Stimulated activated CD8-positive, alpha-beta memory T cell treated with anti-CD3 and anti-CD28 coated beads, Interleukin-4, amount 100 ng/mL, for 1 hour (primary cell): ENCODE measurements around the gene KRTAP25-1.

Source experiments
- DNase-seq, 2 donors: peaks; one replicate each; pipeline ENCODE4 v3.0.0-alpha.2; 2020; ENCODE audit warnings: low read depth in 2 of 2, low spot score in 1 of 2

KRTAP25-1 gene

DNA sequence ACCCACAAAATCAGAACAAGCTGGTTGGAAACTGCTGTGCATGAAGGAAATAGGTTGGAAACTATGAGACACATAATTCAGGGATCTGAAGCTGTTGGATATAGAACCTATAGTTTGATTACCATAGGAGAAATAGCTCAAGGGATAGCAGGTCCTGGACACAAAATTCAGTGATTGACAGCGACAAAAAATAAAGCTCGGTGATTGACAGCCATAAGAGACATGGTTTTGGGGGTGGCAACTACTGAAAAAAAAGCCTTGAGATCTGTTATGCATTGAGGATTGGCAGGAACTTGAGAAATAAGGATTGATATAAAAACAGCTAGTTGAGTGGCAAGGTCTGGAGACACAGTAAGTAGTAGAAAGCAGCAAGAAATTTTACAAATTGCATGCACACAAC is at the start of gene KRTAP25-1:
TSS of gene KRTAP25-1 (minus strand) at position 300 of the 400 bp plus-strand sequence. CDS start at position 276, 24 bp downstream.
- no peak for DNase-seq

- no peak for DNase-seq
Measured at GRCh38 chr21:30338717-30339116, 49.4 kb upstream of the KRTAP25-1 start.

DNA sequence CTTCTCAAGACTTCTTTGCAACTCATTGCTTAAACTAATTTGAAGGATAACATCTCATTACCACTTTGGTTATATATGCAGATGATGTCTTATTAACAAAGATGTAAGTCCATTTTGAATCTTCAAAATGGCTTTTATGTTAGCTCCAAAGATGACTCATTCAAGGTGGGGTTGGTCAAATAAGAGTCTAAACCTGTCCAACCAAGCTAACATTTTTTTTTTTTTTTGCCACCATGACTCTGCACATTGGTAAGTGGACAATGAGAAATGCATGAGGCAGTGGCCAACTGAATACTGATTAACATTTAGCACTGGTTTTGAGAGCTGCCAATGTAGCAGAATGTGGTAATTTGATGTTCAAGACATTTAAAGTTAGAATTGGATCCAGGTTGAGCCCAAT is 48.5 kb upstream of the KRTAP25-1 start:
- no peak for DNase-seq

DNA sequence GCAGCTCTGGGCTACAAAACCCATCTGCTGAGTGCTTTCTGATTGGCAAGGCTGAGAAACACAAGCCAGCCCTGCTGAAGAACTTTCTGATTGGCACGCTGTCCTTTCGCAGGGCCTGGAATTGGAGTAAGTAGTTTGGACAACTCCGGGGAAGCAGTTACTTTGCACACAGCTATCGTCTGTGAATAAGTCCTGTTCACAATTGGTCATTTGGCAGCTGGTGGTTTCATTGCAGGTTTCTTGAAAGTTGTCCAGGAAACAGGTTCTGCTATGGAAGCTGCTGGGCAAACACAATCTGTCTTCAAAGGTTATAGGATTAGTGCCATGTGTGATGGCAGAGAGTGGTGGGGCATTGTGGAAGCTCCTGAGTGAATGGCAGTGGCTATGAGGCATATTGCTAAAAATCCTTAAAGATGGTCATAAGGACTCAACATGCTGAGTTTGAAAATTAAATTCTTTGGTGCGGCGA is 48.0 kb upstream of the KRTAP25-1 start, which contains the start of gene KRTAP27-1:
TSS of gene KRTAP27-1 (minus strand) at position 419 of the 469 bp plus-strand sequence. CDS start at position 393, 26 bp downstream.
- no peak for DNase-seq

- no peak for DNase-seq
Measured at GRCh38 chr21:30336596-30336995, 47.3 kb upstream of the KRTAP25-1 start.

DNA sequence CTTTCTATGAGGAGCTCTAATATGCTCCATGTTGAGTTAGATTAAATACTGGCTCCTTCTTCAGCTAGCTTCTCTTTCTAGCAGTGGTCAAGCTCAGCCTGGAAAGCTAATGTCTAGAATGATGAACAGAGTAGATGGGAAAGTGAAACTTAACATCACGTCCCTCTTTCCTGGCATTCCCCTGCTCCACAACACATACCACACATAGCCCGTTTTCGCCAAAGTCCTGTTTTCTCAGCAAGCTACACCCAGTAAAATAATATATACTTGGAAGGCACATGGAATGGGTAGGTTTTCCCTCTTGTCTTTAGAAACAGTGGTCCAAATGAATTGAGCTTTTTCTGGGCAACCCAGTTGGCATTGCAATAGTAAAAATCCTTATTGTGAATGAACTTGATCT is 44.4 kb upstream of the KRTAP25-1 start:
- no peak for DNase-seq

GRCh38 chr21:30332681-30333080 is 43.4 kb upstream of the KRTAP25-1 start:
- no peak for DNase-seq

DNA sequence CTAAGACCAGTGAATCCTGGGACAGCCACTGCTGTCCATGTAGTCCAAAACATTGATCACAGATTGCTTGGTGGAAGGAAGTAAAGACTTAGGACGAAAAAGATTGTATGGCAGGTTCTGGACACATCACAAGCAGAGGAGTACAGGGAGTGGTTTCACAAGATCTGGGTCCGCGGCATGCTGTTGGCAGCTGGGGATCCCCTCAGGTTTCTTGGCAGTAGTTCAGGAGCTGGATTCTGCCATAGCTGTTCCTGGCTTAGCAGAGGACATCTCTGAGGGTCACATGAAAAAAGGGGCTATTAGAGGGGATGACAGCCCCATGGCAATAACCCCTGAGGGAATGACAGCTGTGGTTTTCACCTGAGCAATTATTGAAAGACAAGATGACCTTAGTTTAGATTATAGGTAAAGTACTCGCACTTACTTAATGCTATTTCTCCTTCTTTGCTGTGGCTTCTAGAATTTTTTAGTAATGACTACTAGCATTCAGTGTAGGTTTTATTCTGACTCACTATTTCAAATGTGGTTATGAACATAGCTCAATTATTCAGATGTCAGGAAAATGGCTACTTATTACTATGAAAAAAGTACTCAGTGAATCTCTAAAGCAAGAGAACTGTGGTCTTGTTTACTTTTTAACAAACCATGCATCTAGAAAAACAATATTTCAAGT is 40.0 kb upstream of the KRTAP25-1 start:
- no peak for DNase-seq

GRCh38 chr21:30326390-30326789 is 37.1 kb upstream of the KRTAP25-1 start:
- DNase-seq: no peak

DNA sequence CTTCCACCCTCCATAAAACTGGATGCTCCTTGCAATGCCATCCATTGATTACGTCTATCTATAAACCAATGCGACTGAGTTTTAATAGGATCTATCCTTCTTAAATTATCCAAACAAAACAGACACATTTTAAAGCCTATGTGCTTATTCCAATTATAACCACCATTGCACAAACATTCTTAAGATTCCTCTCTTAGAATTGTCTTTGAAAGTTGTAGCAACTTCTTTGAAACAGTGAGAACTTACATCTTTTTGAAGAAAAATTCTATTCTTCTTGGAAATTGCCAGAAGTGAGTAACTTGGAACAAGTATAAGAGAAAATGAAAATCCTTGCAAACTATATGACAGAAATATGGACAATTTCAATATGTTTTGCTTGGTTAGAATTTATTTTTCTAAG is 30.9 kb upstream of the KRTAP25-1 start, which contains the start of gene KRTAP26-1:
TSS of gene KRTAP26-1 (minus strand) at position 101 of the 400 bp plus-strand sequence. CDS start 280 bp downstream, outside the sequence.
- no peak for DNase-seq

- DNase-seq: no peak
Measured at GRCh38 chr21:30315701-30316100, 26.4 kb upstream of the KRTAP25-1 start.

GRCh38 chr21:30306884-30307283 is 17.6 kb upstream of the KRTAP25-1 start:
- DNase-seq: no peak

- no peak for DNase-seq
Measured at GRCh38 chr21:30305136-30305535, 15.8 kb upstream of the KRTAP25-1 start.

DNA sequence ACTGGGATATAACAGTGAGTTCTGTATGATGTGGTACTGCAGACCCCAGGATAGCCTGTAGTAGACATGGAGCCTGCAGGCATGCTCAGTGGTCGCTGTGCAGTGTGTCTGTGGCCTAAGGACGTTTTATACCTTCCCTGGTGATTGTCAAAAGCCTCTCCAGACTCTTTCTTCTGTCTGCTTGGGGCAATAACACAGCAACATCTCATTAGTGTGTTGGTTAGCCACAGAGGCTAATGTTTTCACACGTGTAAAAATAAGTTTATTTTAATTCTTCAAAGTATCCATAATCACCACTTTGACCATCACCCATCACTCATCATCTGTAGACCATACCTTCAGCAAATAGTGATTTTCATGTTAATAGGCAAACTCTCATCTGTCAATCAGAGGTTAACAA is 6.5 kb downstream of the KRTAP25-1 start, which contains the start of gene KRTAP24-1:
TSS of gene KRTAP24-1 (minus strand) at position 101 of the 400 bp plus-strand sequence. CDS start at position 83, 18 bp downstream.
- no peak for DNase-seq

- no peak for DNase-seq
Measured at GRCh38 chr21:30271611-30272010, 17.7 kb downstream of the KRTAP25-1 start.

- no peak for DNase-seq
Measured at GRCh38 chr21:30271156-30271555, 18.2 kb downstream of the KRTAP25-1 start.

DNA sequence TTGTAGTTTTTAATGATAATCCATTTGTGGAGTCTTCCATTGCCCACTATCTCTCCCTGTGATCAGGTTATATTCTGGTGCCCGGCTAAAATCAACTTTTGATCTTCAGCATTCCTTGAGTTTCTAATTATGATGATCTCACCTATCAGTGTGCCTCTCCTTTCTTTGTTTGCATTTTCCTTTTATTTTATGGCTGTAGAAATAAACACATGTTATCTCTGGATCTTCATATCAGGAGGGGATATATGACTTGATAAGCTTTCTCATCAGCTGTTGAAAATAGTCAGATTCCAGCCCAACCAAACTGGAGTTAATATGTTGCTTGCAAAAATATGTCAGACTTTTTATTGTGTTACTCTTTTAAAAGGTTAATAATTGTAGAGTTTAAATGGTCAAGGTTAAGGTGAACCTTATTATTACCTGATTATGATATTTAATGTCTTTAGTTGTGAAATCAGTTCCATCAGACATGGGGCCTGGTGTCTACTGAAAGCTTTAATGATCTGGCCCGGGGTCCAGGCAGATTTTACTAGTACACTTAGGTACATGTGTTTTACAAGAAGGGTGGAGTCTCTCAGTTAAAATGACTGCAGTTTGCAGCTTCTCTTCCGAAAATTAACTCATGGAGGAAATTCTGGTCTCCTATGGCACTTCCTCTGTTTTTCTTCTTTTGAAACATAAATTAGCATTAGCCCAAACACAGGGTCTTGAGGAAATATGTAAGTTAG is 19.3 kb downstream of the KRTAP25-1 start:
- DNase-seq: no peak

DNA sequence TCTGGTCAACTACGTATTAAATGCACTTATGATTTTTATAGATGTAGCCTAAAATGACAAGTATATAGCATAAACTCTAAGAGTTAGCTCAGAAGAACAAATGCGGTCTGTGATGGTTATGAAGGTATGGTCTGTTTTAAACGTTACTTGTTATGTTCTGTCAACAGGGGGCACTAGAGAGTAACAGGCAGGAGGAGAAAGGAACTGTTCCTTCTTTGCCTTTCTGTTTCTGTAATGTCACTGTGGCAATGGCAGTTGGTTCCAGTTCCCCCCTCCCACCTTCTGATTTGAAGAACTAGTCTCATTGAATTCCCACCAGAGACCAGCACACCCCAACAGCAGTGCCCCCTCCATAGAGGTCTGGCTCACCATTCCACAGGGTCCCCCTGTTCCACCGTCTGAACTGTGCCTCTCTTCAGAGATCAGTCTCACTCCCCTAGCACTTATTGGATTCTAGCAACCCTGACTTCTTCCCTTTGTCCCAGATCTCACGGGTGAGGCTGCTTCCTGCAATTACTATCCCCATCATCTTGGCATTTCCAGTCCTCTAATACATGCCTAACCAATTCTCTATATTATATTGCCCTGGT is 20.6 kb downstream of the KRTAP25-1 start:
- no peak for DNase-seq

- no peak for DNase-seq
Measured at GRCh38 chr21:30257773-30258172, 31.5 kb downstream of the KRTAP25-1 start.

- no peak for DNase-seq
Measured at GRCh38 chr21:30256100-30256499, 33.2 kb downstream of the KRTAP25-1 start.

DNA sequence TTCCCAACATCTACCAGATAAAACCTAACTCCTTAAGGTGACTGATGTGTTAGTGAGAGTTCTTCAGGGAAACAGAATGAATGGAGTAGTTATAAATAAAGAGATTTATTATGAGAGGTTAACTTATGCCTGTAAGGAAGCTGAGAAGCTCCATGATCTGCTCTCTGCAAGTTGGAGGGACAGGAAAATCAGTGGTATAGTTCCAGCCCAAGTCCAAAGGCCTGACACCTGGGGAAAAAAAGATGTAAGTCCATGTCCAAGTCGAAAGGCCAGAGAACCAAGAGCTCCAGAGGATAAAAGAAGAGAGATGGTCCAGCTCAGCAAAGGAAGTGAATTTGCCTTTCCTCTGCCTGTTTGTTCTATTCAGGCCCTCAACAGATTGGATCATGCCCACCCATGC is 33.6 kb downstream of the KRTAP25-1 start:
- DNase-seq: no peak

DNA sequence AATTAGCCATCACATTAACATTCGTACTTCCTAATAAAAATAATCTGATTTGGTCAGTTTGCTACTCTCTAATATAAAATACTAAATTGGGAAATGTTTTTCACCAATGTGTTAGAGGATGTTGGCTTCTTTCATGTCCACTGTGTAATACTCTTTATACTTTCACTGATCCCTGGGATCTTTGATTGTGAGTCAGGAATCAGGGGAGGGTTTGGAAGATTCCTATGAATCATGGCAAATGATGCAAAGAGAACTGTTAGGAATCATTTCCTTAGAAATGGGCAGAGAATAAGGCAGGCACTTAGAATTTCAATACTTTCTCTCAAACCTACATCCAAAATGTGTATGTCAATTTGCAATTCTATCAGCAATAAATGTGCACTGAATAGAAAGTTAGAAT is 37.5 kb downstream of the KRTAP25-1 start:
- DNase-seq: no peak
